Cardiac fibroblast (primary cell): ENCODE data around the gene VEGFA.

Experiments used
- DNase-seq, 2 donors: peaks; one replicate each; pipeline versions ENCODE4 v3.0.0 to v3.0.0-alpha.2; 2010; ENCODE audit warnings: low read depth in 2 of 2
- H3K4me3 ChIP-seq, 2 donors: replicated peaks in 1 of 2; 1 replicate in 1 of 2; 2 replicates in 1 of 2; pipeline ENCODE4 v1.5.1; 2011; ENCODE audit warnings: low read depth in 2 of 2, low read length in 2 of 2, mild to moderate bottlenecking in 2 of 2, moderate library complexity in 1 of 2
- TF ChIP-seq, protein P1 (sequence below): IDR thresholded peaks from one replicate; pipeline ENCODE4 v1.5.1; 2011; ENCODE audit warnings: low read depth, mild to moderate bottlenecking, low read length, inconsistent platforms

Gene VEGFA

GRCh38 chr6:43738877-43739641 lies 31.0 kb upstream of the VEGFA start:
- DNase-seq: no peak
- TF ChIP-seq, protein P1, sequence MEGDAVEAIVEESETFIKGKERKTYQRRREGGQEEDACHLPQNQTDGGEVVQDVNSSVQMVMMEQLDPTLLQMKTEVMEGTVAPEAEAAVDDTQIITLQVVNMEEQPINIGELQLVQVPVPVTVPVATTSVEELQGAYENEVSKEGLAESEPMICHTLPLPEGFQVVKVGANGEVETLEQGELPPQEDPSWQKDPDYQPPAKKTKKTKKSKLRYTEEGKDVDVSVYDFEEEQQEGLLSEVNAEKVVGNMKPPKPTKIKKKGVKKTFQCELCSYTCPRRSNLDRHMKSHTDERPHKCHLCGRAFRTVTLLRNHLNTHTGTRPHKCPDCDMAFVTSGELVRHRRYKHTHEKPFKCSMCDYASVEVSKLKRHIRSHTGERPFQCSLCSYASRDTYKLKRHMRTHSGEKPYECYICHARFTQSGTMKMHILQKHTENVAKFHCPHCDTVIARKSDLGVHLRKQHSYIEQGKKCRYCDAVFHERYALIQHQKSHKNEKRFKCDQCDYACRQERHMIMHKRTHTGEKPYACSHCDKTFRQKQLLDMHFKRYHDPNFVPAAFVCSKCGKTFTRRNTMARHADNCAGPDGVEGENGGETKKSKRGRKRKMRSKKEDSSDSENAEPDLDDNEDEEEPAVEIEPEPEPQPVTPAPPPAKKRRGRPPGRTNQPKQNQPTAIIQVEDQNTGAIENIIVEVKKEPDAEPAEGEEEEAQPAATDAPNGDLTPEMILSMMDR: no peak
- H3K4me3 ChIP-seq: no peak overlapping the region

DNA sequence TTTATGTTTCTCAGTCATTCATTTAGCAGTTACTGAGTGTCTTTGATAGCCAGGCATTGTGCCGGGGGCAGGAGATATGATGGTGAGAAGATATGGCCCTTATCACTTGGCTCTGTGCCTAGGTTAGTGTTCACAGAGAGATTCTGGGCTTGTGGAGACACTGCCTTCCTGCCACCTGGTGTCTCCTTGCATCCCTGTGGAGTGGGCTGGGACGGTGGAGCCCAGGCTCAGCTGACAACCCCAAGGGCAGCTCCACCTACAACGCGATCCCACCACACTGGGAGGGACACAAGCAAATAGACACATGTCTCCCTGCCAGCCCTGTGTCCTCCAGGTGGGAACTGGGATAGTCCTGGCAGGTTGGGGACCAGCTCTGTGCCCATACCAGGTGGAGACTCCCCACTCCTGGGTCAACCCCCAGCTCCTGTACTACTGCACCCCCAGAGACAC lies 30.3 kb upstream of the VEGFA start:
- no peak for DNase-seq
- no peak overlapping the region for H3K4me3 ChIP-seq
- TF ChIP-seq, protein P1: no peak

- TF ChIP-seq, protein P1: no peak
- DNase-seq: no peak
- no peak overlapping the region for H3K4me3 ChIP-seq
These were observed 29.6 kb upstream of the VEGFA start for GRCh38 chr6:43740321-43740960.

DNA sequence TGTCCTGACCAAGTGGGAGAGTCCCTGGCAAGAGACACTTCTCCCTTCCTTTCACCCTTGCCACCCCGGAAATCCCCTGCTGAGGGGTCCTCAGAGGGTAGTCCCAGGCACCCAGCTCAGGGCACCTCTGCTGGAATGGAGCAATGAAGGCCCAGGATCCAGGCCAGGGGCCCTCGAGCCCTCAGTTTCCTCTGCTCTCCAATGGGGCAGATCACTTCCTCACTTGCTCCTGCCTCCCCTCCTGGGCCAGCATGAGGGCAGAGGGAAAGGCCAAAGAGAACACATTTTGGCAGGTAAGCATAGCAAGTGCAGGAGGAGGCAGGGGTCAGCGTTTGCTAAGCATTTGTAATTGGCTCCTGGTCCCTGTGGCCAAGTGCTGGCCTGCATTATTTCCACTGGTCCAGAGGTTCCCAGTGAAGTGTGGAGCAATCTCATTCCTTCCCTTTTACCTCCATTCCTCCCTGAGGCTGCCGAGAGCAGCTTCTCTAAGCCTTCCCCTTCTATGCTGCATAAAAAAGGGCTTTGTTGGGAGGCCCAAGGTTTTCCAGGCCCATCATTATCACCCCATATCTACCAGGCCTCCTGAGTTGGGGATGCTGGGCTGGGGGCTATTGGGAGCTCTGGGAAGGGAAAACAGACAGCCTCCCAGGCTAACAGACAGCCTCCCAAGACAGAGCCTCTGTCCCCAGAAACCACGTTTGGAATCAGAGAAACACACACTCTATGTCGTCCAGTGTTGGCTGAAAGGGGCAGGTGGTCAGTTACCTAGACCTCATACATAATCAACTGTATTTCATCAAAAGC lies 28.8 kb upstream of the VEGFA start:
- H3K4me3 ChIP-seq: no peak overlapping the region
- TF ChIP-seq, protein P1: no peak
- DNase-seq: peak in 1 of 2 donors; percentile 26

DNA sequence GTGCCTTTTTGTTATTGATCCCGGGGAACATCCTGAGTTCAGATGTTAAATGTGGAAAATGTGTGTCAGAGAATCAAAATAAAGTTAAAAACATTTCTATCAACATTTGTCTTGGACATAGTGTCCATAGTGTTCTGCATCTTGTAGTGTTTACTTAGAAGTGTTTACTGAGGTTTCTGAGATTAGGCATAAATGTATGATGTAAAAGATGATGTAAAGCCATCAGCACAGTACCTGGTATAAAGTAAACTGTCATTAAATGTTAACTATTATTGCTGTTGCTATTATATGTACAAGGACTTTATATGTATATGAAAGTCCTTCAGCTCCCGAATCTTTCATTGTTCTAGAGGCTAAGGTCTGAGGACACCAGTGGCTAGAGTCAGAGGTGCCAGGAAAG lies 28.2 kb upstream of the VEGFA start:
- TF ChIP-seq, protein P1: no peak
- no peak for DNase-seq
- H3K4me3 ChIP-seq: no peak overlapping the region

- TF ChIP-seq, protein P1: no peak
- H3K4me3 ChIP-seq: no peak overlapping the region
- no peak for DNase-seq
These were observed 27.7 kb upstream of the VEGFA start for GRCh38 chr6:43742285-43742684.
